ENCODE results near the gene RPS6KB1.

DNA sequence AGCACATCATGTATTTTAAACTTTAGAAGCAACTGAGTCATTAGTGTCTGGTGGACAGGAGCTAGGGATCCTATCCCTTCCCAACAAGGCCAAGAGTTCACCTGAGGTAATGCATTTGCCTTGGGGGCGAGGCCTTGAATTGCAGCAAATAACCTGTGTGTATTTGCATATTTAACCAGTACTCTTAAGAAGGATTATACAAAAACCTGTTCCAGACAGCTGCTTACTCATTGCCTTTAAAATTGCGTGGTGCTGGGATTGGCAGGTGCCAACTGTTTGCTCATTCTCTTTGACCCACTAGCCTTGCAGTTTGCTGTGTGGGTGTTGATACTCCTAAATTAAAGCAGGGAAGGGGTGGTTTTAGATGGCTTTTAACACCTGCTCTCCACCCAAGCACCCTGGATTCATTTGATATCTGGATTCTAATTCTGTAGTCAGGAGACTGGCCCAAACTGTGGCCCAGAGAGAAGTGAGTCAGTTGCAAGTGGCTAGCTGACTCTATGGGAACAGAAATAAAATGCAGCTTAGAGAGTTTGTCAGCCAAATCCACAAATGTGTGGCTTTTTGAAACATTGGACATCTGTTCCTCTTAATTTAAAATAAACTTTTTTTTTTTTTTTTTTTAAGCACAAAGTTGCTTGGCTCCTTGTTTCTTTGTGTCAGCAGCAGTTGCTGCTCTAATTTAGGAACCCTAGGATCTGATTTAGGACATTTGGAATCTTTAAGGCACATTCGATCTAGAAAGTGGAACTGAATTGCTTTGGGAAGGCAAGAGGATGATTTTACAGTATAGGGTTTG is 47.1 kb upstream of the RPS6KB1 start:
- TF ChIP-seq JUN (IDR thresholded peaks at IDR 0.05; ENCODE audit: low read depth, low read length) (no peak), EZH2 (IDR thresholded peaks at IDR 0.05; ENCODE audit: low read depth, low read length, severe bottlenecking) (no peak), CHD2 (IDR thresholded peaks at IDR 0.05; ENCODE audit: low read length) (no peak), EP300 (IDR thresholded peaks at IDR 0.05; ENCODE audit: borderline replicate concordance in 1 of 2, low read depth in 2 of 2, low read length in 2 of 2) (no peak), TAF1 (IDR thresholded peaks at IDR 0.05; ENCODE audit: low read depth, low read length) (no peak)
- TF ChIP-seq, protein P1, sequence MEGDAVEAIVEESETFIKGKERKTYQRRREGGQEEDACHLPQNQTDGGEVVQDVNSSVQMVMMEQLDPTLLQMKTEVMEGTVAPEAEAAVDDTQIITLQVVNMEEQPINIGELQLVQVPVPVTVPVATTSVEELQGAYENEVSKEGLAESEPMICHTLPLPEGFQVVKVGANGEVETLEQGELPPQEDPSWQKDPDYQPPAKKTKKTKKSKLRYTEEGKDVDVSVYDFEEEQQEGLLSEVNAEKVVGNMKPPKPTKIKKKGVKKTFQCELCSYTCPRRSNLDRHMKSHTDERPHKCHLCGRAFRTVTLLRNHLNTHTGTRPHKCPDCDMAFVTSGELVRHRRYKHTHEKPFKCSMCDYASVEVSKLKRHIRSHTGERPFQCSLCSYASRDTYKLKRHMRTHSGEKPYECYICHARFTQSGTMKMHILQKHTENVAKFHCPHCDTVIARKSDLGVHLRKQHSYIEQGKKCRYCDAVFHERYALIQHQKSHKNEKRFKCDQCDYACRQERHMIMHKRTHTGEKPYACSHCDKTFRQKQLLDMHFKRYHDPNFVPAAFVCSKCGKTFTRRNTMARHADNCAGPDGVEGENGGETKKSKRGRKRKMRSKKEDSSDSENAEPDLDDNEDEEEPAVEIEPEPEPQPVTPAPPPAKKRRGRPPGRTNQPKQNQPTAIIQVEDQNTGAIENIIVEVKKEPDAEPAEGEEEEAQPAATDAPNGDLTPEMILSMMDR (IDR thresholded peaks at IDR 0.05; ENCODE audit: control extremely low read depth in 1 of 3, insufficient read depth in 1 of 3, low read depth in 1 of 3, low read length in 3 of 3): no peak

Measured in H1 (cell line).